BJ (cell line): ENCODE results near the gene MEIS2. TPM values are rescaled to one million over a fixed set of nuclear protein-coding genes. Genes with fewer than 3 reads are reported as not detected.

ENCODE experiments used
- CTCF ChIA-PET: fragments of 350-600 bp; formaldehyde crosslinking; extraction: SDS; loops from one replicate; lab custom pipeline; 2021; ENCODE audit warnings: antibody characterized with exemption, inconsistent platforms; lab: Yijun Ruan, JAX
- POLR2A ChIA-PET: fragments of 300-600 bp; sonication (Branson Sonifier 250); formaldehyde crosslinking; extraction: SDS; loops from one replicate; lab custom pipeline; 2021; ENCODE audit warnings: antibody characterized with exemption; lab: Charles Lee
- DNase-seq: peaks from one replicate; pipeline ENCODE4 v3.0.0-alpha.2; 2011; ENCODE audit warnings: low read depth
- H3K27me3 ChIP-seq: 2 replicates; pipeline ENCODE4 v1.6.0; 2011; ENCODE audit warnings: low read length; ENCODE audit not compliant: control insufficient read depth, insufficient read depth
- H3K36me3 ChIP-seq: 2 replicates; pipeline ENCODE4 v1.5.1; 2011; ENCODE audit warnings: low read length; ENCODE audit not compliant: control insufficient read depth, insufficient read depth
- H3K4me3 ChIP-seq: 2 replicates; pipeline ENCODE4 v1.5.1; 2011; ENCODE audit warnings: low read depth, mild to moderate bottlenecking, control low read depth, low read length
- CTCF ChIP-seq: IDR thresholded peaks from 2 replicates; pipeline ENCODE4 v1.5.1; 2011; ENCODE audit warnings: low read depth, mild to moderate bottlenecking, control low read depth, inconsistent platforms, low read length, moderate library complexity; ENCODE audit not compliant: insufficient read depth
- polyA plus RNA-seq: library from polyadenylated mRNA; depleted of rRNA; stranded (reverse); fragments of >200 nt; gene quantifications from 2 replicates; pipeline ENCODE4 v1.2.3, GENCODE V29; 2011

The MEIS2 gene
- polyA plus RNA-seq, 1 experiment = 54.1 TPM

DNA sequence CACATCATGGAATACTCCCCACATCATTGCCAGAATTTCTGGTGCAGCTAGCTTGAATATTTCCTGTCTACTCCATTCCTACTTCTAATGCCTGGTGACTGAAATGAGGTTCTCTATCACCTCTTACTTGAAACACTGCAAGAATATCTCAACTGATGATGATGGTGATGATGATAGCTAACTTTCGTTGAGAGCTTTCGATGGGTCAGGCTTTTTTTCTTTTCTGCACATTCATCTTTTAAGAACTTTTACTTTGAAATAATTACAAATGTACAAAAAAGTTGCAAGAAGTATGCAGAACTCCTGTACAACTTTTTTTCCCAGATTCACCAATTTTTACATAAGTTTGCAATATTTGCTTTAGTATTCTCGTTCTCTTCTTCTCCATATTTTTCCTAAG lies 233.5 kb downstream of the MEIS2 start:
- Histone ChIP-seq H3K27me3 (no peaks in the 10 kb centered on the region), H3K4me3 (no peak overlapping the region), H3K36me3 (no peaks in the 10 kb centered on the region)
- DNase-seq = no peak
- ChIA-PET POLR2A (no interaction called here), CTCF (no interaction called here)
- no peak for TF ChIP-seq CTCF

GRCh38 chr15:36863570-36863969 lies 236.8 kb downstream of the MEIS2 start:
- Histone ChIP-seq H3K36me3 (no peaks in the 10 kb centered on the region), H3K4me3 (no peak overlapping the region), H3K27me3 (no peaks in the 10 kb centered on the region)
- no peak for DNase-seq
- no peak for TF ChIP-seq CTCF
- ChIA-PET POLR2A (no interaction called here), CTCF (no interaction called here)

DNA sequence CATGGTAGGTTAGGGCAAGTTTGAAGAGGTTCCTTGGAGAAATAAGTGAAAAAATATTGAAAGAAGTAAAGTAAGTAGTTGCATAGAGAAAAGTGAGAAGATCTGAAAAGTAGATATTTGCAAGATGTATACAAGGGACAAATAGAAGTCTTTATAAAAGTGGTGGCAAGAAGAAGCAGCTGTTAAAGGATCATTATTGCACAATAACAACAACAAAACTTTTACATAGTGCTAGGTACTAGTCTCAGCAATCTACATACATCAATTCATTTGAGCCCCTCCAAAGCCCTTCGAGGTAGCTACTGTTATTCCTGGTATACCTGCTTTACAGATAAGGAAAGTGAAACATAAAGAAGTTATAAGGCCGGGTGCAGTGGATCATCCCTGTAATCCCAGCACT lies 239.6 kb downstream of the MEIS2 start:
- ChIA-PET POLR2A (no interaction called here), CTCF (no interaction called here)
- Histone ChIP-seq H3K4me3 (no peak overlapping the region), H3K36me3 (no peaks in the 10 kb centered on the region), H3K27me3 (no peaks in the 10 kb centered on the region)
- no peak for TF ChIP-seq CTCF
- no peak for DNase-seq

GRCh38 chr15:36858423-36858822 lies 241.9 kb downstream of the MEIS2 start:
- no peak for DNase-seq
- H3K36me3 ChIP-seq = no peaks in the 10 kb centered on the region
- POLR2A ChIA-PET = no interaction called here
- TF ChIP-seq CTCF = no peak
- H3K4me3 ChIP-seq = no peak overlapping the region
- no peaks in the 10 kb centered on the region for H3K27me3 ChIP-seq
- CTCF ChIA-PET = interaction anchor here (0.6 to 1.3 kb wide), 2 partner anchors 14 to 16 kb away, joined by 3 read pairs; no protein-coding TSS in a partner anchor

DNA sequence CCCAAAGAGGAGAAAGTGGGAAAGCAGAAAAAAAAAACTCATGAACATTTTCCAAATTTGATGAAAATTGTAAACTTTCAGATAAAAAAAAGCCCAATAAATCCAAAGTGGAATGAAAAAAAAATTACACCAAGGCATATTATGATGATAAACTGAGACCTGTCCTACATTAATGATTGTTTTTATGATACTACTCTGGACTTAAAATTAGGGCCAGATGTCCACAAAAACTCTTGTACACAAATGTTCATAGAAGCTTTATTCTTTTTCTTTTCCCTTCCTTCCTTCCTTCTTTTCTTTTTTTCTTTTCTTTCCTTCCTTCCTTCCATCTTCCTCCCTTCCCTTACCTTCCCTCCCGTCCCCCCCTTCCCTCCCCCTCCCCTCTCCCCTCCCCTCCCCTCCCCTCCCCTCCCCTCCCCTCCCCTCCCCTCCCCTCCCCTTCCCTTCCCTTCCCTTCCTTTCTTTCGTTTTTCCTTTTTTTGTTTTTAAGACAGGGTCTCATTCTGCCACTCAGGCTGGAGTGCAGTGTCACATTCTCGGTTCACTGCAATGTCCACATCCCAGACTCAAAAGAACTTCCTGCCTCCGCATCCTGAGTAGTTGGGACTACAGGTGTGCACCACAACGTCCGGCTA lies 243.9 kb downstream of the MEIS2 start:
- no peaks in the 10 kb centered on the region for H3K36me3 ChIP-seq
- no peak overlapping the region for H3K4me3 ChIP-seq
- no peak for TF ChIP-seq CTCF
- no peaks in the 10 kb centered on the region for H3K27me3 ChIP-seq
- DNase-seq = no peak
- POLR2A ChIA-PET = interaction anchor here (0.7 kb wide), 1 partner anchor 645 kb away, joined by 5 read pairs; no protein-coding TSS in a partner anchor
- CTCF ChIA-PET = no interaction called here
